Measurements from ENCODE around the gene BRIP1.

DNA sequence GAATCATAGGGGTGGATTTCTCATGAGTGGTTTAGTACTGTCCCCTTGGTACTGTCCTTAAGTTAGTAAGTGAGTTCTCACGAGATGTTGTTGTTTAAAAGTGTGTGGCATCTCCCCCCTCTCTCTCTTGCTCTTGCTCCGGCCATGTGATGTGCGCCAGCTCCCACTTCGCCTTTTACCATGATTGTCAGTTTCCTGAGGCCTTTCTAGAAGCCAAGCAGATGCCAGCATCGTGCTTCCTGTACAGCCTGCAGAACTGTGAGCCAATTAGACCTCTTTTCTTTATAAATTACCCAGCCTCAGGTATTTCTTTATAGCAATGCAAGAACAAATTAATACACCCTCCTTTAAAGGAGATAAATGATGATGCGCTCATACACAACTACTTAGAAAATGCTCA lies 222.2 kb downstream of the BRIP1 start:
- TF ChIP-seq CTCF (IDR thresholded peaks at IDR 0.05) (no peak), ZFX (IDR thresholded peaks at IDR 0.05; ENCODE audit: borderline replicate concordance) (no peak)
